Right lobe of liver (tissue), 6 donors: ENCODE results near the gene ZNF805. TPM values are rescaled to one million over a fixed set of nuclear protein-coding genes. Genes with fewer than 3 reads are reported as not detected.
A peak's percentile ranks its signal among the peaks of the same experiment; 100 is the strongest.

Experiments used
- ATAC-seq, 4 donors: fragments of 200-7000 bp; cut with Tn5 transposase; one replicate each; pipeline ENCODE4 v1.9.1; 2020; ENCODE audit warnings: mild to moderate bottlenecking in 4 of 4, moderate library complexity in 4 of 4
- DNase-seq, 3 donors: peaks; one replicate each; pipeline ENCODE4 v3.0.0-alpha.2; 2020
- H3K27ac ChIP-seq, 3 donors: fragments of 200-600 bp; one replicate each; pipeline ENCODE4 v1.8.0; 2022
- H3K27me3 ChIP-seq, 2 donors: fragments of 200-600 bp; one replicate each; pipeline ENCODE4 v1.8.0; 2022
- H3K36me3 ChIP-seq, 4 donors: fragments of 200-600 bp; sonication (generic) in 1 of 4; one replicate each; pipeline versions ENCODE4 v1.5.1 to v1.8.0; 2017 to 2022; ENCODE audit warnings: control low read depth in 1 of 4
- H3K4me1 ChIP-seq, 4 donors: fragments of 200-600 bp; sonication (generic) in 1 of 4; one replicate each; pipeline versions ENCODE4 v1.5.1 to v1.8.0; 2017 to 2022; ENCODE audit warnings: control low read depth in 1 of 4
- H3K4me3 ChIP-seq, 3 donors: fragments of 200-600 bp; one replicate each; pipeline ENCODE4 v1.8.0; 2022
- H3K9me3 ChIP-seq, 4 donors: fragments of 200-600 bp; sonication (generic) in 1 of 4; one replicate each; pipeline versions ENCODE4 v1.5.1 to v1.8.0; 2017 to 2022; ENCODE audit warnings: control low read depth in 1 of 4
- POLR2A ChIP-seq: fragments of 450-650 bp; IDR thresholded peaks from one replicate; pipeline ENCODE4 v1.6.1; 2017; ENCODE audit warnings: antibody characterized with exemption, mild to moderate bottlenecking
- WGBS: methylation state at CpG from one replicate; pipeline ENCODE4 v1.1.6; 2018; ENCODE audit warnings: low coverage, low lambda C conversion rate; ENCODE audit not compliant: insufficient coverage; ENCODE audit errors: missing lambda C conversion rate; 5-methylcytosine and 5-hydroxymethylcytosine counted together
- intact Hi-C, 2 donors: fragments of 100-400 bp; cut with DNase I; formaldehyde crosslinking; loops; one replicate each; pipeline versions ENCODE4 v1.11.2 to v1.14.1; 2022
- total RNA-seq, 6 experiments: library from RNA; depleted of rRNA in 2 of 6; stranded (reverse); fragments of >200 nt in 2 of 6; fragmentation: NEBNext Ultra II Directional in 3 of 6; extraction: Animal tissue kit (Norgen Biotek cat#: 25700) in 3 of 6; gene quantifications; one replicate each; pipeline versions ENCODE4 v1.1.0 to v1.2.4, GENCODE V29; 2016 to 2023
- TF ChIP-seq, protein P1 (sequence below), 4 donors: fragments of 200-600 bp in 3 of 4; fragments of 450-650 bp in 1 of 4; IDR thresholded peaks; one replicate each; pipeline versions ENCODE4 v1.5.1 to v1.8.0; 2016 to 2022; ENCODE audit warnings: antibody characterized with exemption in 4 of 4, mild to moderate bottlenecking in 2 of 4
- donor health status: DM: no; HTN: yes; CAD: no.
- donor health status: DM: no; HTN: no; CAD: no.
- donor health status: DM: no; HTN: no; CAD: no.
- donor health status: DM: no; HTN: yes; CAD: no.
- donor health status: DM: no; HTN: yes; CAD: no.

The ZNF805 gene
- total RNA-seq, 6 experiments from 2014 or later, result 3.9 to 6.3 (median 5.5) TPM

DNA sequence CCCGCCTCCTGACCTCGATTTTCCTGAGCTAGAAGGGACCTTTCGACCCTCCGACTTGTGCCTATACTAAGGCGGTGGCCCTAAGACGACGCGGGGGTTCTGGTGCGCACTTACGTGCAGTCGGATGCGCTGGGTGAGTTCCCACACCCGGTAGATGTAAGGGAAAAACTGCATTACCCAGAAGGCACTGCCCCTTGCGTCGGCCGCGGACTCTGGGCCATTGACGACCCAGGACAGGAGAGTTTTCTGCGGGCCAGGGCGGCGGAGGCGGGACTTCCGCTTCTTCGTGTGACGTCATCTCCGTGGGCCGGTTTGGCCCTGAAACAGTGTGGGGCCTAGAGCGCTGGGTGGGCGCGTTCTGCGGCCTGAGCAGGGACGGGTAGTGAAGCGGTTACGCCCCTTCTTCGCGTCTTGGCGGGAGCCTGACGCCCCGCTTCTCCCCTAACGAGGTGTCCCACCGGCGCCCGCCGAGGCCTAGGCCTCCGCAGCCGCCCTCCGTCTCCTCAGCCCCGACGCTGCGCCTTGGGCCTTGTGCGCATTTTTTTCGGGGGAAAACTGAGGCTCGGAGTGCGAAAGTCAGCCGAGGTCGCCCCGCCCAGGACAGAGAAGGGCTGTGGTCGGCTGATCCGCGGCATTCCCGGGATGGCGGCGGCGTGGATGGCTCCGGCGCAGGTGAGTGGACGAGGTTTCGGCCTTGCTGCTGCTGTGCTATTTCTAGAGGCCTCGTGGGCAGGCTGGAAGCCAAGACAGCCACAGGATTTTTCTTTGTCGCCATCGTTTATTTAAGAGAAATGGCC, 39.9 kb downstream of the ZNF805 start, which contains the start of gene ZNF460:
Gene ZNF460 (plus strand): TSS at position 321 of the 797 bp plus-strand sequence. CDS start 322 bp downstream, at position 643.
- Histone ChIP-seq H3K27ac (peak within 1 kb of the TSS; percentile 90 to 98 (median 97)), H3K27me3 (no peaks in the 10 kb centered on the region), H3K4me3 (peak within 1 kb of the TSS; percentile 88 to 98 (median 97)), H3K4me1 (peaks cover 0 to 19% (median 5%) of the 10 kb centered on the region in 4 donors), H3K36me3 (peaks cover 7 to 17% (median 9%) of the 10 kb centered on the region in 4 donors), H3K9me3 (no peaks in the 10 kb centered on the region)
- 0% methylated on average over 9 of the region's 71 CpGs for WGBS
- TF ChIP-seq POLR2A, result peak; percentile 81
- TF ChIP-seq, protein P1, sequence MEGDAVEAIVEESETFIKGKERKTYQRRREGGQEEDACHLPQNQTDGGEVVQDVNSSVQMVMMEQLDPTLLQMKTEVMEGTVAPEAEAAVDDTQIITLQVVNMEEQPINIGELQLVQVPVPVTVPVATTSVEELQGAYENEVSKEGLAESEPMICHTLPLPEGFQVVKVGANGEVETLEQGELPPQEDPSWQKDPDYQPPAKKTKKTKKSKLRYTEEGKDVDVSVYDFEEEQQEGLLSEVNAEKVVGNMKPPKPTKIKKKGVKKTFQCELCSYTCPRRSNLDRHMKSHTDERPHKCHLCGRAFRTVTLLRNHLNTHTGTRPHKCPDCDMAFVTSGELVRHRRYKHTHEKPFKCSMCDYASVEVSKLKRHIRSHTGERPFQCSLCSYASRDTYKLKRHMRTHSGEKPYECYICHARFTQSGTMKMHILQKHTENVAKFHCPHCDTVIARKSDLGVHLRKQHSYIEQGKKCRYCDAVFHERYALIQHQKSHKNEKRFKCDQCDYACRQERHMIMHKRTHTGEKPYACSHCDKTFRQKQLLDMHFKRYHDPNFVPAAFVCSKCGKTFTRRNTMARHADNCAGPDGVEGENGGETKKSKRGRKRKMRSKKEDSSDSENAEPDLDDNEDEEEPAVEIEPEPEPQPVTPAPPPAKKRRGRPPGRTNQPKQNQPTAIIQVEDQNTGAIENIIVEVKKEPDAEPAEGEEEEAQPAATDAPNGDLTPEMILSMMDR (IDR thresholded peaks at IDR 0.05), result no peak
- peak; percentile 97 for DNase-seq
- intact Hi-C loops, result no loop called here
- ATAC-seq, result peak; percentile 94 to 98 (median 97)

DNA sequence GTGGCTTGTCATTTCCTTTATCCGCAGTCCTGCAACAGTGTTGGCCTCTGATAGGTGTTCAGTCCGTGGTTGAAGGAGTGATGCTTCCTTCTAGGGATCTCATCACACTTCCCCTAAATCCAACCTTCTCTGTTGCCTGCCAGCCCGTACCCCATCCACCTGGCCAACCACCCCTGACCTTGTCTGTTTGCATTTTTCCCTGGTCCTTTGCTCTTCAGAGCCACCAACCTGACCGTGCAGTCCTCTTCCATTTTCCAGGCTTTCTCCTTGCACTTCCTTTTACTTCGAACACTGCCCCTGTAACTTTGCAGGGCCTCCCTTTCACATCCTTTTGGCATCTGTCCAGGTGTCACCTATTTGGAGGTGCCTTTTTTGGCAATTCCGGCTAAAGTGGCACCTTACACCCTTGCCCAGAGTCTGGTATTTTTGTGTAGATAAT, 40.5 kb downstream of the ZNF805 start:
- Histone ChIP-seq H3K36me3 (peaks cover 12 to 23% (median 15%) of the 10 kb centered on the region in 4 donors), H3K4me3 (peak overlapping the region; percentile 88 to 98 (median 97)), H3K4me1 (peaks cover 0 to 19% (median 5%) of the 10 kb centered on the region in 4 donors), H3K9me3 (no peaks in the 10 kb centered on the region), H3K27me3 (no peaks in the 10 kb centered on the region), H3K27ac (peak overlapping the region; percentile 90 to 98 (median 97))
- ATAC-seq (no peak), DNase-seq (no peak)
- WGBS, result 2% methylated on average over 6 of the region's 6 CpGs
- TF ChIP-seq, protein P1 (IDR thresholded peaks at IDR 0.05), result no peak
- TF ChIP-seq POLR2A, result no peak
- intact Hi-C loops, result no loop called here

DNA sequence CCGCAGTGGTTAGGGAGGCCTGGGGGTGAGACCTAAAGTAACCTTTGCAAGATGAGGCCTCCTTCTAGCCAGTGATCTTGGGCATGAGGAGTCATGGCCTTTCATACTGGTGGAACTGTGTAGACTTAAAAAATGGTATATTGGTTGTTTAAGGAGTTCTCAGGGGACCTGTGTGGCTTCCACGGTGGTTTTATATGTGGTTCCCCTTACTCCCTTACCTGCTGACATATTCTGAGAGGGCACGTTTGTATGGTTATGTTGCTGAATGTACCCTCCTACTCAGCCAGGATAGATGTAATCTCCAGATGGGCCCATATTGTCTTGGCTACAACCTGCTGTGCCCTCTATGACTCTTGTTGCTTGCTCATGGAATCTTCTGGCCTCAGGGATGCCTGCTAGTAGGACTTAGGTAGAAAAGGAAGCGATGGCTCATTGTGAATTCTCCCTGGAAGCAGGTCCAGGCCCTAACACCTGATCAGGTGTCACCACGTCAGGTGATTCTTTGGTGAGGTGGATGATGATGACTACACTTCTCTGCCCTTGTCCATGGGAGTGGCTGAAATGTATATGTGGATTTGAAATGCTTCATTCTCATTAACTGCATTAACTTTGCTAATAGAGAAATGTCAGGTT, 41.7 kb downstream of the ZNF805 start:
- ATAC-seq (no peak), DNase-seq (no peak)
- H3K27me3 ChIP-seq, result no peaks in the 10 kb centered on the region
- no peak for TF ChIP-seq POLR2A
- TF ChIP-seq, protein P1 (IDR thresholded peaks at IDR 0.05), result no peak
- H3K4me3 ChIP-seq, result peak overlapping the region in 1 of 3 donors; percentile 97
- H3K4me1 ChIP-seq, result peaks cover 0 to 19% (median 5%) of the 10 kb centered on the region in 4 donors
- no peak overlapping the region for H3K27ac ChIP-seq
- peaks cover 12 to 34% (median 16%) of the 10 kb centered on the region in 4 donors for H3K36me3 ChIP-seq
- intact Hi-C loops, result no loop called here
- 77% methylated on average over 4 of the region's 5 CpGs for WGBS
- H3K9me3 ChIP-seq, result no peaks in the 10 kb centered on the region

DNA sequence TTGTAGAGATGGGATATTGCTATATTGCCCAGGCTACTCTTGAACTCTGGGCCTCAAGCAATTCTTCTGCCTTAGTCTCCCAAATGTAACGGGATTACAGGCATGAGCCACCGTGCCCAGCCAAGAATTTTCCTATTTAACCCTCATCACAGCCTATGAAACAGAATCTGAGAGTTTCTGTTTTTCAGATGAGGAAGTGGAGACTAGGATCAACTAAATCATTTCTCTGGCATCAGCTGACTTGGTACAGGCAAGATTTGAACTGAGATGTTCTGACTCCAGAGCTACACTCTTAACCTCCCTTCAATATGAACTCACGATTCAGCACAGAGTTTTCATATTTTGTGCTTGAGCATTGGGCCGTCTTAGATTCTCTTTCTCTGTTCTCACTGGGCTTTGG, 47.9 kb downstream of the ZNF805 start:
- intact Hi-C loops, result no loop called here
- ATAC-seq (no peak), DNase-seq (no peak)
- Histone ChIP-seq H3K27me3 (no peaks in the 10 kb centered on the region), H3K36me3 (peaks cover 13 to 94% (median 50%) of the 10 kb centered on the region in 4 donors), H3K27ac (no peak overlapping the region), H3K4me3 (no peak overlapping the region), H3K4me1 (no peaks in the 10 kb centered on the region), H3K9me3 (peaks cover 0 to 17% (median under 1%) of the 10 kb centered on the region in 4 donors)
- no peak for TF ChIP-seq POLR2A
- TF ChIP-seq, protein P1 (IDR thresholded peaks at IDR 0.05), result no peak
- WGBS, result 98% methylated on average over 4 of the region's 4 CpGs
